ENCODE results near the gene GTF3A.

GTF3A gene

DNA sequence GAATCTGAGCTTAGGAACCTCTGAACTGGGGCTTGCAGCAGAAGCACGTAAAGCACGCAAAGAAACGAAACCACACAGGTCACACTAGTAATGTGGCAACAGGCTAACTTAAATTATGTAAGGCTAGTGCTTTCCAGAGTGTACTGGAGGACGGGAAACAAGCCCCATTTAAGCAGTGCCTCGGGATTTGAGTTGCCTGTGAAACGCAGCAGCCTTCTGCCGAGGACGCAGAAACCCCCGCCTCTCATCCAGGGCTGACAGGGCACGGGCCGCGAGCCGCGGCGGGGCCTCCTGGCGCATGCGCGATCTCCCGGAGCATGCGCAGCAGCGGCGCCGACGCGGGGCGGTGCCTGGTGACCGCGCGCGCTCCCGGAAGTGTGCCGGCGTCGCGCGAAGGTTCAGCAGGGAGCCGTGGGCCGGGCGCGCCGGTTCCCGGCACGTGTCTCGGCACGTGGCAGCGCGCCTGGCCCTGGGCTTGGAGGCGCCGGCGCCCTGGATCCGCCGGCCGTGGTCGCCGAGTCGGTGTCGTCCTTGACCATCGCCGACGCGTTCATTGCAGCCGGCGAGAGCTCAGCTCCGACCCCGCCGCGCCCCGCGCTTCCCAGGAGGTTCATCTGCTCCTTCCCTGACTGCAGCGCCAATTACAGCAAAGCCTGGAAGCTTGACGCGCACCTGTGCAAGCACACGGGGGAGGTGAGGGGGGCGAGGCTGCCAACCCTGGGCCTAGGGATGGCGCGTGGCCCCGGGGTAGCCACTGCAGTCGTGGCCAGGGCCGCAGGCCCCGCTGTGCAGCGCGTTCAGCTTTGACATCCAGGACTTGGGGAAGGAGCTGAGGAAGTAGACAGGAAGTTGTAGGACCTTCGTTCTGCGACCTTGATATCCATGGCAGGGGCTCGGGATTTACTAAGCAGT is at the start of gene GTF3A:
TSS of gene GTF3A (plus strand) at position 374 of the 912 bp plus-strand sequence.
- Mint-ChIP-seq H3K27ac (peak within 1 kb of the TSS; percentile 96), H3K4me1 (ENCODE audit: low read depth) (peaks cover 50% of the 10 kb centered on the region), H3K4me3 (peak within 1 kb of the TSS; percentile 92), H3K36me3 (ENCODE audit: low read depth) (peaks cover 40% of the 10 kb centered on the region), H3K27me3 (no peaks in the 10 kb centered on the region), H3K9me3 (no peaks in the 10 kb centered on the region)

GRCh38 chr13:27374650-27375049 is 49.8 kb upstream of the GTF3A start:
- peaks cover 12% of the 10 kb centered on the region for H3K27me3 Mint-ChIP-seq
- H3K4me1 Mint-ChIP-seq (ENCODE audit: low read depth): no peaks in the 10 kb centered on the region
- H3K27ac Mint-ChIP-seq: no peak overlapping the region
- H3K4me3 Mint-ChIP-seq: no peak overlapping the region
- H3K36me3 Mint-ChIP-seq (ENCODE audit: low read depth): no peaks in the 10 kb centered on the region
- H3K9me3 Mint-ChIP-seq: no peaks in the 10 kb centered on the region

DNA sequence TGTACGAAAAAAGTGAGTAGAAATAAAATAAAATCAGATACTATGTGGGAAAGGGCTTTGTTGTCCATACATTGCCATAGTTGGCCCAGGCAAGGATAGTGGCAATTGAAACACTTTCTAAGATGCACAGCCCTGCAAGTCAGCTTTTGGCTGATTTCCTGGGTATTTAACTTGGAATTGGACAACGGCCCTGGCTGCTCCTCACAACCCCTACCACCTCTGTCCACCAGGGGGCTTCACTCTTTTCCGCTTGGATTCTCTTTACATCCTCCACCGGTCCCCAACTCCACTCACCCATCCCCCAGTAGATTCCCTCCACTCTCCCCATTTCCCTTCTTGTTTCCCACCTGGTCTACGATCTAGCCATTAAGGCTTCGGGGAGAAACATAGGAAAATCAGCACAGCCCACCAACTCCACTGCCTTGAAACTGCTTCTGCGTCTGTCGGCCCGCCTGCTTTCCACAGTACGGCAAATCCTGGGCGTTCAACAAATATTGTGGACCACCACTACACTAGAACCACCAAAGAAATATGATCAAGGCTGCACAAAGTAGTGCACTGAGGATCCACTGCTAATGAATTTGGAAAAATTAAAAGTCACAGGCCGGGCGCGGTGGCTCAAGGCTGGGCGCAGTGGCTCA is 48.6 kb upstream of the GTF3A start:
- no peaks in the 10 kb centered on the region for H3K36me3 Mint-ChIP-seq (ENCODE audit: low read depth)
- peaks cover 12% of the 10 kb centered on the region for H3K27me3 Mint-ChIP-seq
- no peak overlapping the region for H3K4me3 Mint-ChIP-seq
- no peak overlapping the region for H3K27ac Mint-ChIP-seq
- H3K9me3 Mint-ChIP-seq: no peaks in the 10 kb centered on the region
- H3K4me1 Mint-ChIP-seq (ENCODE audit: low read depth): no peaks in the 10 kb centered on the region

GRCh38 chr13:27379126-27379525 is 45.3 kb upstream of the GTF3A start:
- peaks cover 4% of the 10 kb centered on the region for H3K27me3 Mint-ChIP-seq
- no peaks in the 10 kb centered on the region for H3K4me1 Mint-ChIP-seq (ENCODE audit: low read depth)
- H3K36me3 Mint-ChIP-seq (ENCODE audit: low read depth): no peaks in the 10 kb centered on the region
- H3K9me3 Mint-ChIP-seq: no peaks in the 10 kb centered on the region
- H3K4me3 Mint-ChIP-seq: no peak overlapping the region
- H3K27ac Mint-ChIP-seq: no peak overlapping the region

- H3K36me3 Mint-ChIP-seq (ENCODE audit: low read depth): no peaks in the 10 kb centered on the region
- H3K27ac Mint-ChIP-seq: no peak overlapping the region
- H3K4me3 Mint-ChIP-seq: no peak overlapping the region
- peaks cover 4% of the 10 kb centered on the region for H3K27me3 Mint-ChIP-seq
- H3K9me3 Mint-ChIP-seq: no peaks in the 10 kb centered on the region
- no peaks in the 10 kb centered on the region for H3K4me1 Mint-ChIP-seq (ENCODE audit: low read depth)
Measured at GRCh38 chr13:27379694-27380641, 44.5 kb upstream of the GTF3A start.

- H3K27me3 Mint-ChIP-seq: peaks cover 3% of the 10 kb centered on the region
- H3K36me3 Mint-ChIP-seq (ENCODE audit: low read depth): no peaks in the 10 kb centered on the region
- no peak overlapping the region for H3K27ac Mint-ChIP-seq
- H3K4me1 Mint-ChIP-seq (ENCODE audit: low read depth): no peaks in the 10 kb centered on the region
- H3K9me3 Mint-ChIP-seq: no peaks in the 10 kb centered on the region
- H3K4me3 Mint-ChIP-seq: no peak overlapping the region
Measured at GRCh38 chr13:27381601-27382000, 42.8 kb upstream of the GTF3A start.

- no peaks in the 10 kb centered on the region for H3K27me3 Mint-ChIP-seq
- H3K4me3 Mint-ChIP-seq: no peak overlapping the region
- H3K9me3 Mint-ChIP-seq: no peaks in the 10 kb centered on the region
- H3K4me1 Mint-ChIP-seq (ENCODE audit: low read depth): no peaks in the 10 kb centered on the region
- no peaks in the 10 kb centered on the region for H3K36me3 Mint-ChIP-seq (ENCODE audit: low read depth)
- H3K27ac Mint-ChIP-seq: no peak overlapping the region
Measured at GRCh38 chr13:27383104-27383921, 41.1 kb upstream of the GTF3A start.

DNA sequence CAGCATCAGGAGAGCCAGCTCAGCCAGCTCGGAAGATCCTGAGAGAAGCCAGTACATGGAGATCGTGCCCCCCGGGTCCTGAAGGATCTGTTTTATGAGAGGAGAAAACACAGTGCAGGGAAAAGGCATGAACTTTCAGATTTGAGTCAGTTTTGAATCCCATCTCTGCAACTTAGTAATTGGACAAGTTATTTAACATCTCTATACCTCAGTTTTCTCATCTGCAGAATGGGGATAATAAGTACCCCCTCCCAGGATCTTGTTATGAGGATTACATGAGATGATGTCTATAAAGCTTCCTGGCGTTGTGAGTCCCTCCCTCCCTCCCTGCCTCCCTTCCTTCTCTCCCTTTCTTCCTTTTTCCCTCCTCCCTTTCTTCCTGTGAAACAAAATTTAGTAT is 40.1 kb upstream of the GTF3A start:
- Mint-ChIP-seq H3K36me3 (ENCODE audit: low read depth) (no peaks in the 10 kb centered on the region), H3K9me3 (no peaks in the 10 kb centered on the region), H3K27me3 (no peaks in the 10 kb centered on the region), H3K4me3 (no peak overlapping the region), H3K27ac (no peak overlapping the region), H3K4me1 (ENCODE audit: low read depth) (no peaks in the 10 kb centered on the region)

GRCh38 chr13:27388241-27388640 is 36.2 kb upstream of the GTF3A start:
- Mint-ChIP-seq H3K36me3 (ENCODE audit: low read depth) (no peaks in the 10 kb centered on the region), H3K27ac (no peak overlapping the region), H3K4me1 (ENCODE audit: low read depth) (no peaks in the 10 kb centered on the region), H3K27me3 (no peaks in the 10 kb centered on the region), H3K9me3 (no peaks in the 10 kb centered on the region), H3K4me3 (no peak overlapping the region)

DNA sequence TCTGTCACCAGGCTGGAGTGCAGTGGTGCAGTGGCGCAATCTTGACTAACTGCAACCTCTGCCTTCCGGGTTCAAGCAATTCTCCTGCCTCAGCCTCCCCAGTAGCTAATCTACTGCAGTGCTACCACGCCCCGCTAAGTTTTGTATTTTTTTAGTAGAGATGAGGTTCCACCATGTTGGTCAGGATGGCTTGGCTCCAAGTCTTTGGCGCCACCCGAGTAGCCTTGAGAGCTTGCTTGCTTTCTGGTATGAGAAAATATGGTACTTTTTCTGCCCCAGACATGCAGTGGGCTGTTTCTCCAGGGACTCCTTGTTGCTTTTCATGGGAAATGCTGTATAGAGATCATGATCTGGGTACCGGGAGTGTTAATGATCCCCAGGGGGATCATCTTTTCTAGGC is 34.5 kb upstream of the GTF3A start:
- Mint-ChIP-seq H3K4me1 (ENCODE audit: low read depth) (no peaks in the 10 kb centered on the region), H3K36me3 (ENCODE audit: low read depth) (no peaks in the 10 kb centered on the region), H3K27ac (no peak overlapping the region), H3K9me3 (no peaks in the 10 kb centered on the region), H3K4me3 (no peak overlapping the region), H3K27me3 (no peaks in the 10 kb centered on the region)

GRCh38 chr13:27391471-27391870 is 32.9 kb upstream of the GTF3A start:
- no peaks in the 10 kb centered on the region for H3K9me3 Mint-ChIP-seq
- H3K4me1 Mint-ChIP-seq (ENCODE audit: low read depth): no peaks in the 10 kb centered on the region
- H3K36me3 Mint-ChIP-seq (ENCODE audit: low read depth): no peaks in the 10 kb centered on the region
- no peak overlapping the region for H3K27ac Mint-ChIP-seq
- H3K4me3 Mint-ChIP-seq: no peak overlapping the region
- no peaks in the 10 kb centered on the region for H3K27me3 Mint-ChIP-seq

DNA sequence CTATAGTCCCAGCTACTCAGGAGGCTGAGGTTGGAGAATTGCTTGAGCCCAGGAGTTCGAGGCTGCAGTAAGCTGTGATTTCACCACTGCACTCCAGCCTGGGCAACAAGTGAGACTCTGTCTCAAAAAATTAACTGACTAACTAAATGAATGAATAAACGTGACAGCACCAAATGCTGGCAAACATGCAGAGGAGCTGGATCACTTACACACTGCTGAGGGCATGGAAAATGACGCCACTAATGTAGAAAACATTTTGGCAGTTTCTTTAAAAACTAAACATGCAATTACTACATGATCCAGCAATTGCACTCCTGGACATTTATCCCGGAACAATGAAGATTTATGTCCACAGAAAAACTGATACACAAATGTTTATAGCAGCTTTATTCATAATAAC is 31.3 kb upstream of the GTF3A start:
- Mint-ChIP-seq H3K4me1 (ENCODE audit: low read depth) (no peaks in the 10 kb centered on the region), H3K36me3 (ENCODE audit: low read depth) (no peaks in the 10 kb centered on the region), H3K27me3 (no peaks in the 10 kb centered on the region), H3K27ac (no peak overlapping the region), H3K4me3 (no peak overlapping the region), H3K9me3 (no peaks in the 10 kb centered on the region)

- H3K36me3 Mint-ChIP-seq (ENCODE audit: low read depth): no peaks in the 10 kb centered on the region
- no peak overlapping the region for H3K27ac Mint-ChIP-seq
- H3K4me3 Mint-ChIP-seq: no peak overlapping the region
- no peaks in the 10 kb centered on the region for H3K9me3 Mint-ChIP-seq
- H3K4me1 Mint-ChIP-seq (ENCODE audit: low read depth): no peaks in the 10 kb centered on the region
- H3K27me3 Mint-ChIP-seq: no peaks in the 10 kb centered on the region
Measured at GRCh38 chr13:27395007-27395510, 29.4 kb upstream of the GTF3A start.

- no peak overlapping the region for H3K27ac Mint-ChIP-seq
- no peak overlapping the region for H3K4me3 Mint-ChIP-seq
- no peaks in the 10 kb centered on the region for H3K36me3 Mint-ChIP-seq (ENCODE audit: low read depth)
- H3K9me3 Mint-ChIP-seq: no peaks in the 10 kb centered on the region
- no peaks in the 10 kb centered on the region for H3K4me1 Mint-ChIP-seq (ENCODE audit: low read depth)
- H3K27me3 Mint-ChIP-seq: no peaks in the 10 kb centered on the region
Measured at GRCh38 chr13:27396252-27396846, 28.1 kb upstream of the GTF3A start.
